Vagina (tissue), 2 donors: ENCODE data around the gene APOC3.

Source experiments
- POLR2A ChIP-seq, 2 donors: fragments of 450-650 bp; IDR thresholded peaks; one replicate each; pipeline ENCODE4 v1.6.1; 2017; ENCODE audit warnings: antibody characterized with exemption in 2 of 2, mild to moderate bottlenecking in 2 of 2, moderate library complexity in 2 of 2
- TF ChIP-seq, protein P1 (sequence below), 3 experiments: fragments of 450-650 bp in 2 of 3; fragments of 200-600 bp in 1 of 3; sonication (generic) in 1 of 3; IDR thresholded peaks; one replicate each; pipeline ENCODE4 v1.5.1; 2017 to 2019; ENCODE audit warnings: antibody characterized with exemption in 3 of 3, mild to moderate bottlenecking in 2 of 3, moderate library complexity in 2 of 3

DNA sequence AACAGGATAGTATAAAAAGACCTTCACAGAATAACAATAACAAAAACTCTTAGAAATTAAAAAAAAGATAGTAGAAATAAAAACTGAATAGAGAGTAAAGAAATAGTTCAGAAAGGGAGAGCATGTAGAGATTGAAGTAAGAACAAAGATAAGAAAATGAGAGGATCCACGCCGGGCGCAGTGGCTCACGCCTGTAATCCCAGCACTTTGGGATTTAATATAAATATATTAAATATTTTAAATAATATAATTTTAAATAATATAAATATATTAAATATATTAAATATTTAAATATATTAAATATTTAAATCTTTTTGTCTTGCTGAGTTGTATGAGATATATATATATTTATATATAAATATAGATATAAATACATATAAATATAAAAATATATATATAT is 17.6 kb upstream of the APOC3 start:
- TF ChIP-seq POLR2A (IDR thresholded peaks at IDR 0.05), result no peak
- TF ChIP-seq, protein P1, sequence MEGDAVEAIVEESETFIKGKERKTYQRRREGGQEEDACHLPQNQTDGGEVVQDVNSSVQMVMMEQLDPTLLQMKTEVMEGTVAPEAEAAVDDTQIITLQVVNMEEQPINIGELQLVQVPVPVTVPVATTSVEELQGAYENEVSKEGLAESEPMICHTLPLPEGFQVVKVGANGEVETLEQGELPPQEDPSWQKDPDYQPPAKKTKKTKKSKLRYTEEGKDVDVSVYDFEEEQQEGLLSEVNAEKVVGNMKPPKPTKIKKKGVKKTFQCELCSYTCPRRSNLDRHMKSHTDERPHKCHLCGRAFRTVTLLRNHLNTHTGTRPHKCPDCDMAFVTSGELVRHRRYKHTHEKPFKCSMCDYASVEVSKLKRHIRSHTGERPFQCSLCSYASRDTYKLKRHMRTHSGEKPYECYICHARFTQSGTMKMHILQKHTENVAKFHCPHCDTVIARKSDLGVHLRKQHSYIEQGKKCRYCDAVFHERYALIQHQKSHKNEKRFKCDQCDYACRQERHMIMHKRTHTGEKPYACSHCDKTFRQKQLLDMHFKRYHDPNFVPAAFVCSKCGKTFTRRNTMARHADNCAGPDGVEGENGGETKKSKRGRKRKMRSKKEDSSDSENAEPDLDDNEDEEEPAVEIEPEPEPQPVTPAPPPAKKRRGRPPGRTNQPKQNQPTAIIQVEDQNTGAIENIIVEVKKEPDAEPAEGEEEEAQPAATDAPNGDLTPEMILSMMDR (IDR thresholded peaks at IDR 0.05), result no peak
